GM11168 (cell line): ENCODE results near the gene ENO2.
"Not testable (repeated sequence)": the region's sequence is repeated elsewhere in the genome, so short reads cannot be mapped to it uniquely, and the experiment has no call there.

ENCODE experiments used
- in situ Hi-C: fragments of 300-500 bp; cut with MboI; formaldehyde crosslinking; loops from one replicate; pipeline ENCODE4 v1.12.0; 2022; ENCODE audit warnings: low sequenced_read_pairs; ENCODE audit not compliant: unreplicated experiment

ENO2 gene

GRCh38 chr12:6914246-6914946, at the start of gene ENO2:
Gene ENO2, plus strand, starts transcription at chr12:6914580. Its CDS starts 1,253 bp downstream, at chr12:6915833.
- in situ Hi-C loops = no loop called here

GRCh38 chr12:6865307-6865706, 49.1 kb upstream of the ENO2 start:
- in situ Hi-C loops = not testable (repeated sequence)

DNA sequence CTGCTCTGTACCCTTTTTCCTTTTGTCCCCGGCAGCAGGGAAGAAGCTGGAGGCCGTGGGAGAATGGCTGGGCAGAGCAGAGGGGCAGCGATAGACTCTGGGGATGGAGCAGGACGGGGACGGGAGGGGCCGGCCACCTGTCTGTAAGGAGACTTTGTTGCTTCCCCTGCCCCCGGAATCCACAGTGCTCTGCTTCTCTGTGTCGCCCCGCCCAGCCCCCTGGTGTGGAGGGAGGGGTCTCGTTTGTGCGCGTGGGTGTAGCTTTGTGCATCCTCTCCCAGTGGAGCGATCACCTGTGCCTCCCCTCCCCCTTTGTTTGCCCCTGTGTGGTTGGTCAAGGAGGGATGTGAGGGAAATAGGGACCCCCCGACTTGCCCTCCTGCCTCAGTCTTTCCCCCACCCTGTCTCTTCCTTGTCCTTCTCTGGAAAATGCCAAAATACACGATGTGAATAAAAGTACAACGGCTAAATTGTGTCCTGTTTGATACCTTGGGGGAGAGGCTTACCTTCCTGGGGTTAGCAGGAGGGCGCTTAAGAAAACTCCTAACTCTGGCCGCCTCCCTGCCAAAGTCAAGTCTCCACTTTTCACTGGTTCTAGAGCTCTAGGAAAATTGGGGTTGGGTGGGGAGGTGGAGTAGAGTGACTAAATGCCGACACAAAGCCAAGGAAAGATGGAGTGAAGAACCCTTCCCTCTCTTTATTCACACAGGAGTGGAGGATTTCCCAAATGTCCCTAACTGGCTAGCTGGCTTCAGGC, 48.0 kb upstream of the ENO2 start:
- in situ Hi-C loops = no loop called here

GRCh38 chr12:6866920-6867412, 47.4 kb upstream of the ENO2 start:
- in situ Hi-C loops = no loop called here

DNA sequence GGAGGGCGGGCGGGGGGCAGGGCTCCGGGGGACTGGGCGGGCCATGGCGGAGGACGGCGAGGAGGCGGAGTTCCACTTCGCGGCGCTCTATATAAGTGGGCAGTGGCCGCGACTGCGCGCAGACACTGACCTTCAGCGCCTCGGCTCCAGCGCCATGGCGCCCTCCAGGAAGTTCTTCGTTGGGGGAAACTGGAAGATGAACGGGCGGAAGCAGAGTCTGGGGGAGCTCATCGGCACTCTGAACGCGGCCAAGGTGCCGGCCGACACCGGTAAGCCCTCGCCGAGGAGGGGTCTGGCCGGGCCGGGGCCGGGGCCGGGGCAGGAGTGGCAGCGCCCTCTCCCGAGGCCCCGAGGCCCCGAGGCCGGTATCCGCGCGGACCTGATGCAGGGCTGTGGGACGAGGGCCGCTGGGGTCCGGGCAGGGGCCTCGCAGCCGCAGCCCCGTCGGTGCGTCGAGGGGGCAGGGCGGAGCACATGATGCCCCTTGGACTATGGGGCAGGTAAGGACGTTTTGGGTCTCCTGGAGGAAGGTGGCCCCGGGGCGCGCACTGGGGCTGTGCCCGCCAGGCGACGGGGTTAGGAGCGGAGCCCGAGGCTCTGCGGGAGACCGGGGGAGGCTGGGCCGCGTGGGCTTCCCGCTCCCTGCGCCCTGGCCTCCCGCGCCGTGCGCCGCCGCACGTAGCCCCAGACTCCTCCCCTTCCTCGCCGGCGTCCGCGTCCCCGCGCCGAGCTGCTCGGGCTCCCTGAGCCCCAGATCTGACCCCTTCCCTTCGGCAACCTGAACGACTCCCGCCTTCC, 46.8 kb upstream of the ENO2 start, which contains the start of gene TPI1:
TPI1 (plus strand) TSS at position 119 of the 798 bp plus-strand sequence; CDS start at position 155, 36 bp downstream.
- in situ Hi-C loops = no loop called here

DNA sequence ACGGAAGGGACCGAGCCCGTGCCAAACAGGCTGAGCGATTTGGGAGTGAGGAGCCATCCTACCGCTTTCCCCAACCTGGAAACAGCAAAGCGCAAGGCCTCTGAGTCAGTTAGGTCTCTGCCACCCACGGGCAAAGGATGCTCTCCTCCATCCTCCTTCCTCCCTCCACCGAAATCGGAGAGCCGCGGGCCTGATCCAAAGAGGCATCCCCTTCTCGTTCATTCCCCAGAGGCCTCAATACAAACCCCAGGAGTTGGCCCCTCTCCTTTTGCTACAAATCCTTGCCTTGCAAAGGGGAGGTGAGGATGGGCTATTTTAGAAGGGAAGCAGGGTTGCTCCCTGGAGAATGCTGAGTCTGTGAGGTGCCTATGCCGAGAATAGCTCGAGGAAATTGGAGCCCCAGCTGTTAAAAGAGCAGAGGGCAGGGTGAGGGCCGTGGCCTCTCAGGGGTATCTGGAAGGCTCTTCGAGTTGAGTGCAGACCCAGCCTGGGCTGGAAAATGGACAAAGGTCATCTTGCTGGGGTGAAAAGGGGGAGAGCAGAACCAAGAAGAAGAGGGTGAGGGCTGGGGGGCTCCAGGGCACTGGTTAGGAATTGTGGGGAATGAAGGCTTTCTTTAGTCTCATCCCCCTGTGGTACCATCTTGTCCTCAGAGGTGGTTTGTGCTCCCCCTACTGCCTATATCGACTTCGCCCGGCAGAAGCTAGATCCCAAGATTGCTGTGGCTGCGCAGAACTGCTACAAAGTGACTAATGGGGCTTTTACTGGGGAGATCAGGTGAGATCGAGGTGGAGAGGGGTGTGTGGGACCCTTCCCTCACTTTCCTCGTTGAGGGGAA, 46.0 kb upstream of the ENO2 start:
- in situ Hi-C loops = no loop called here

DNA sequence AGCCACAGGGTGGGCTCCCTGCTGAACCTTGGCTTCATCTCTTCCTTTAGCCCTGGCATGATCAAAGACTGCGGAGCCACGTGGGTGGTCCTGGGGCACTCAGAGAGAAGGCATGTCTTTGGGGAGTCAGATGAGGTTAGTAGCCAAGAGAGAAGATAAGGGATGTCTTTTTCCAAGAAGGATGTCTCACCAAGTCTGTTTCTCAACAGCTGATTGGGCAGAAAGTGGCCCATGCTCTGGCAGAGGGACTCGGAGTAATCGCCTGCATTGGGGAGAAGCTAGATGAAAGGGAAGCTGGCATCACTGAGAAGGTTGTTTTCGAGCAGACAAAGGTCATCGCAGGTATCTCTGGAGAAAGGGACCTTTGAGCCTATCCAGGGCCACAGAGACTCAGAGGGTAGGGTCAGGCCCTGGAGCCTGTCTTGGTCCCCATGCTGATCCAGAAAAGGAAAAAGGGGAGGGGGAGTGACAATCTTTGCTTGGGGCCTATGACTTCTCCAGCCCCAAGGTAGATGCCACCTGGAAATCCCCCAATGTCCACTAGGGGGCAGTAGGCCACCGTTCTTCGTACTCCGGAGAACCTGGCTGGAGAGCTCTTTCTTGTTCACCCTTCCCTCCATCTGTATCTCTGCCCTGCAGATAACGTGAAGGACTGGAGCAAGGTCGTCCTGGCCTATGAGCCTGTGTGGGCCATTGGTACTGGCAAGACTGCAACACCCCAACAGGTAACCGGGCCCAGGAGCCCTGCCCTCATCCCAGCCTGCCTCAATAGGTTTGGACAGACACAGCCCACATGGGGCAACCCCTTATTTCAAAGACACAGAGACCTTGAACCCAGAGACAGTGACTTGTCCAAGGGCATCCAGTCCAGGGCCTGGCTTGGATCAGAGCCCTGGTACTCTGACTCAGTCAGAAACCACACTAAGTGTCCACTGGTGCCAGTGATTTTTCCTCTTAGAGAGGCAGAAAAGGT, 45.0 kb upstream of the ENO2 start:
- in situ Hi-C loops = no loop called here

- in situ Hi-C loops = not testable (repeated sequence)
These were observed 44.1 kb upstream of the ENO2 start for GRCh38 chr12:6870304-6870703.

DNA sequence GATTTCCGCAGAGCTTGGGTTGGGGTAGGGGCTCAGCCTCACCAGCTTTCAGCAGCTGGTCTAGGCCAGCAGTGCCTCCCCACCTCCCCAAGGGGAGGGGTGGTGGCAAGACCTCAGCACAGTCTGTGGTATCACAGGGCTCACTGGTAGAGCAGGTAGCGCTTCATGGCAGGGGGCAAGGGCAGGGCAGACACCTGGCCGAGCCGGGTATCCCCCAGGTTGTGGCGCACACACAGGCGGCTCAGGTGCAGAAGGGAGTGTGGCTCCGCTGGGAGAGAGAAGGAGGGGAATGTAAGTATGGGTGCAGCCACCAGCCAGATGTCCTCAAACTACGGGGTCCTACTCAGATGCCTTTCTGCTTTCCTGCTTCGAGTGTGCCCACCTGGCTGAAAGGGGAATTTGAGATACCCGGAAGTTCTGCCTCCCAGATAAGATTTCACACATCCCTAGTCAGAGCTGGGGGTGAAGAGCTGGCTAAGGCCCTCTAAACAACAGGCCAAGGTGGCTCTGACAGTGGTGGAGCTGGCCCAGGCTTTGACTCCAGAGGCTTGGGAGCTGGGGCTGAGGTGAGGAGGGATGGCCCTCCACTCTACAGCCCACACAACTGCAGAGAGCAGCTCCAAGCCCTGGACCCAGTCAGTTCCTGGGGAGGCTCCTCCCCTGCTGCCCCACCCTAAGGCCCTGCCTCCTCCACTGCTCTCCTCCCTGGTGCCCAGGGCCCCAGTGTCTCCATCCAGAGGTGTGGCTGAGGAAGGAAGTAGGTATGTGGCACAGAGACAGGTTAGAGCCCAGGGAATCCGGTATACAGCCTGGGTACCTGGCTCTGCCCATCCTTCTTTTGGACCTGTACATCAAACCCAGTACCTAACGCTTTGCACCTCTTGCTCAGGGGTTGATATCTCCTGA, 43.1 kb upstream of the ENO2 start:
- in situ Hi-C loops = no loop called here

DNA sequence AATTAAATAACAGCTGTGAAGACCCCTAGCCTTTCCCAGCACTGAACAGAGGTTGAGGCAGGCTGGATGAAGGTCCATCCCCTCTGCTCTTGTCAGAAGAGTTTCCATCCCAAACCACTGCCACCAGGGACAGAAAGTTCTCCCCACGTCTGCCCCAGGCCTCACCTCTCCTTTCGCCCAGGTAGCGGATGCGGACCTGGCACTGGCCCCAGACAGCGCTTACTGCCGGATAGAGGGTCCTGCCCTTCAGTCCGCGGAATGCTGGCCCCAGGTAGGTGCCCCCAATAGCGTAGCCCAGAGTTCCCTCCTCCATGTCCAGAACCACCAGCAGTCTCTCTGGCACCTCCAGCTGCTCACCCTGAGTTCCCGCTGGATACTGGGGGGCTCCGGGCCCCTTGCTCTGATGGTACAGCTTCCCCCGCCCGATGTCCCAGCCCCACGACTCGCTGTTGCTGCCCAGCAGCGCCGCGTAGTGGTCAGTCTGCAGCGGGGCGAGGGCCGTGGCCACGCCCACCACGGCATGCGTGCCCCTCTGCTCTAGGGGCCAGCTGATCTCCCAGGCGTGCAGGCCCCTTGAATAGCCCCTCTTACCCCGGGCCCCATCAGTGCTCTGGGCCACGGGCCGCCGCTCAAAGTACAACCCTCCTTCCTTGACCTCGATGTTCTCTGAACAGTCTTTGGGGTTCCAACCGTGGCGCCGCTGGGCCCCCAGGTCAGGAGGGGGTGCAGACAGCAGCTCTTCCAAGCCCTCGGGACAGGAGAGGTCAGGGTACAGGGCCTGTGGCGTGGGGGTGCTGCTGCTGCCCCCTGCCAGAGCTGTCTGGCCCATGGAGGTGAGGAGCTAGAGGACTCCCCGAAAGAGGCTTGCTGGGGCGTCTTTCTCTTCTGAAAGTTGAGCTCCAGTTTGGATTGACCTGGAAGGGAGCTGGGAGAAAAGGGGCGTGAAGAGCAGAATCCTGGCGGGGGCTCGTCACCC, 42.0 kb upstream of the ENO2 start:
- in situ Hi-C loops = no loop called here

DNA sequence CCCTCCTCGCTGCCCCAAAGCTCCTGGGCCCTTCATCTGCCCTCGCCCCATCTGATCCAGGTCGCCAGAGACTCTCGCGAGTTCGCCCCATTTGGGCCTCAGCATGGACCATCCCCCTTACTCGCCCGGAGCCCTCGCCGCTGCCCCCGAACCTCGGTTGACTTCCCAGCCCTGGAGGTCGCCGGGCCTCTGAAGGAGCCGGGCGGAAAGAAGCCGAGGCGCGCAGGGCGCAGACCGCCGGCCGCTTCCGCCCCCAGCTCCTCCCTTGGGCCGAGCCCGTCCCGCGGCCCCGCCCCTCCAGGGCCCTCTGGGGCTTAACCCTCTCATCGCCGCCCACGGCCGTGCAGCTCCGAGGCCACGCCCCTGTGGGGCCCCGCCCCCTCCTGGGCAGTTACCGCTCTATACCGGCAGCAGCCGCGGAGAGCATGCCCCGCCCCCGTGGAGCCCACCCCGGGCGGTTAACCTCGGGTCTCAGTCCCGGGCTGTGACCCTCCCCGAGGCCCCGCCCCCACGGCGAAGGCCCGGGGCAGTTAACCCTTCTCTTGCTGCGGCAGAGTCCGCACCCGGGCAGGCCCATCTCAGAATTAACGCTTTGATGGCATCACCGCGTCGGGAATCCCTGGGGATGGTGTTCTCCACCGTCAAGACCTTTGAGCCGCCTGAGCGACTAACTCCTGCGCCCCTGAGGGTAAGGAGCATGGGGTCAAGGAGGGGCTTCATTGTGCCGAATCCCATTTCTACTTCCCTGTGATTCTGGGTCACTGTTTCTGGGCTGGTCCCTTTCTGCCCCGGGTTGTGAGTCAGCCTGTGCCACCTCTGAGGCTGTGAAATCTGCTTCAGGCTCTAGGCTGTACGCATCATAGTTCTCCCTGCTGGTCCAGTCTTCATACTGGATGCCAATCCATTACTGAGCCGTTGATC, 41.0 kb upstream of the ENO2 start, which contains the start of gene SPSB2:
SPSB2 (minus strand) TSS at position 210 of the 921 bp plus-strand sequence. CDS start 402 bp downstream, outside the sequence.
- in situ Hi-C loops = no loop called here

DNA sequence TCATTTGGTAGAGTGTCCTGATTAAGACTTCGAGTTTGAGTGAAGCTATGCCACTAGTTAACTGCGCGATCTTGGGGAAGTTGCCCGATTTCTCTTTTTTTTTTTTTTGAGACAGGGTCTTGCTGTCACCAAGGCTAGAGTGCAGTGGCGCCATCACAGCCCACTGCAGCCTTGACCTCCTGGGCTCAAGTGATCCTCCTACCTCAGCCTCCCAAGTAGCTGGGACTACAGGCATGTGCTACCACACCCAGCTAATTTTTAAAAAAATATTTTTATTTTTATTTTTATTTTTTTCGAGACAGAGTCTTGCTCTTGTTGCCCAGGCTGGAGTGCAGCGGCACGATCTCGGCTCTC, 40.4 kb upstream of the ENO2 start:
- in situ Hi-C loops = not testable (repeated sequence)

GRCh38 chr12:6879824-6880223, 34.6 kb upstream of the ENO2 start:
- in situ Hi-C loops = not testable (repeated sequence)

- in situ Hi-C loops = no loop called here
These were observed 31.1 kb upstream of the ENO2 start for GRCh38 chr12:6883252-6883651.

- in situ Hi-C loops = no loop called here
These were observed 30.7 kb upstream of the ENO2 start for GRCh38 chr12:6883683-6884082.
